Activated CD8-positive, alpha-beta T cell treated with anti-CD3 and anti-CD28 coated beads for 36 hours (primary cell): ENCODE measurements around the gene TICAM1. TPM values are rescaled to one million over a fixed set of nuclear protein-coding genes. Genes with fewer than 3 reads are reported as not detected.

ENCODE experiments used
- ATAC-seq: fragments of 200-7000 bp; cut with Tn5 transposase; one replicate; pipeline ENCODE4 v1.10.0; 2021; ENCODE audit warnings: mild to moderate bottlenecking, moderate library complexity
- CTCF ChIA-PET: fragments of 350-600 bp; sonication (Branson Sonifier 250); formaldehyde crosslinking; loops from one replicate; lab custom pipeline; 2021; ENCODE audit warnings: antibody characterized with exemption; lab: Charles Lee
- POLR2A ChIA-PET: fragments of 350-600 bp; sonication (Branson Sonifier 250); formaldehyde crosslinking; loops from one replicate; lab custom pipeline; 2021; ENCODE audit warnings: antibody characterized with exemption; lab: Charles Lee
- DNase-seq: peaks from one replicate; pipeline ENCODE4 v3.0.0-alpha.2; 2020
- H3K27ac Mint-ChIP-seq: one replicate; pipeline ENCODE4 v1.8.0; 2021; ENCODE audit warnings: mild to moderate bottlenecking, mixed read lengths
- H3K27me3 Mint-ChIP-seq: one replicate; pipeline ENCODE4 v1.8.0; 2021; ENCODE audit warnings: mixed read lengths
- H3K36me3 Mint-ChIP-seq: one replicate; pipeline ENCODE4 v1.8.0; 2021; ENCODE audit warnings: low read depth, mixed read lengths
- H3K4me1 Mint-ChIP-seq: one replicate; pipeline ENCODE4 v1.8.0; 2021; ENCODE audit warnings: low read depth, mixed read lengths
- H3K4me3 Mint-ChIP-seq: one replicate; pipeline ENCODE4 v1.8.0; 2021; ENCODE audit warnings: mild to moderate bottlenecking, moderate library complexity, mixed read lengths
- H3K9me3 Mint-ChIP-seq: one replicate; pipeline ENCODE4 v1.8.0; 2021; ENCODE audit warnings: mixed read lengths
- CTCF ChIP-seq: fragments of 200-600 bp; IDR thresholded peaks from one replicate; pipeline ENCODE4 v1.8.0; 2022; ENCODE audit warnings: antibody characterized with exemption, mild to moderate bottlenecking
- intact Hi-C: fragments of 100-400 bp; cut with micrococcal nuclease; formaldehyde crosslinking; loops from one replicate; pipeline ENCODE4 v1.10.0; 2022
- microRNA-seq: library from miRNA; unstranded; fragments of <30 nt; microRNA quantifications from one replicate; pipeline ENCODE4 v1.2.0, GENCODE V29; 2022; ENCODE audit warnings: borderline microRNAs expressed, borderline replicate concordance
- total RNA-seq, 2 experiments: library from RNA; stranded (reverse); gene quantifications; one replicate each; pipeline ENCODE4 v1.2.3, GENCODE V29; 2021

Gene TICAM1
- total RNA-seq, 2 experiments from 2014 or later = 17.4 to 17.5 TPM

GRCh38 chr19:4768934-4769777, 62.4 kb downstream of the TICAM1 start:
- ChIA-PET CTCF (interaction anchor here (1.5 kb wide), 1 partner anchor 22 kb away, joined by 4 read pairs; the partner anchor contains the start of gene FEM1A), POLR2A (interaction anchor here (0.5 to 0.7 kb wide), 3 partner anchors 14 to 357 kb away, joined by 3 to 4 read pairs (median 3); no protein-coding TSS in a partner anchor)
- Mint-ChIP-seq H3K27me3 (peaks cover 9% of the 10 kb centered on the region), H3K4me3 (no peak overlapping the region), H3K9me3 (peaks cover 3% of the 10 kb centered on the region), H3K27ac (no peak overlapping the region), H3K4me1 (peaks cover 3% of the 10 kb centered on the region), H3K36me3 (no peaks in the 10 kb centered on the region)
- TF ChIP-seq CTCF = no peak
- ATAC-seq = peak; percentile 99
- DNase-seq = peak; percentile 89
- intact Hi-C loops = no loop called here

Small RNA genes within 50 kb of the gene (microRNA-seq; reads per million reads assigned to microRNA genes)
- 4.8 reads per million, percentile 21 among the genes with 10 or more reads in this experiment for gene MIR7-3

Other genes starting within 250 kb of the TICAM1 start
- 10 to 100 TPM; 13.5 to 13.7 TPM for gene TNFAIP8L1, start 192.2 kb downstream of the TICAM1 start, total RNA-seq
- 10 to 100 TPM; 58.3 to 62.1 TPM for gene MYDGF, start 161.4 kb downstream of the TICAM1 start, total RNA-seq
- gene DPP9, start 107.9 kb downstream of the TICAM1 start, total RNA-seq = 10 to 100 TPM; 60.4 to 64.0 TPM
- gene FEM1A, start 40.0 kb downstream of the TICAM1 start, total RNA-seq = 10 to 100 TPM; 11.4 TPM
- gene PLIN3, start 36.0 kb upstream of the TICAM1 start, total RNA-seq = 10 to 100 TPM; 15.5 to 23.5 TPM
- gene ARRDC5, start 71.2 kb upstream of the TICAM1 start, total RNA-seq = under 1 TPM; 0.18 to 0.20 TPM
- gene UHRF1, start 77.8 kb upstream of the TICAM1 start, total RNA-seq = 100 to 1,000 TPM; 173 to 175 TPM
- 10 to 100 TPM; 46.3 to 46.6 TPM for gene KDM4B, start 137.4 kb upstream of the TICAM1 start, total RNA-seq